ENCODE measurements around the gene AEBP2. TPM values are rescaled to one million over a fixed set of nuclear protein-coding genes. Genes with fewer than 3 reads are reported as not detected.

Gene AEBP2
- total and polyA plus RNA-seq, 2 donors (not counting 3 experiments of a cell fraction or from before 2014, with no cell fraction given) = 8.8 to 42.2 TPM

DNA sequence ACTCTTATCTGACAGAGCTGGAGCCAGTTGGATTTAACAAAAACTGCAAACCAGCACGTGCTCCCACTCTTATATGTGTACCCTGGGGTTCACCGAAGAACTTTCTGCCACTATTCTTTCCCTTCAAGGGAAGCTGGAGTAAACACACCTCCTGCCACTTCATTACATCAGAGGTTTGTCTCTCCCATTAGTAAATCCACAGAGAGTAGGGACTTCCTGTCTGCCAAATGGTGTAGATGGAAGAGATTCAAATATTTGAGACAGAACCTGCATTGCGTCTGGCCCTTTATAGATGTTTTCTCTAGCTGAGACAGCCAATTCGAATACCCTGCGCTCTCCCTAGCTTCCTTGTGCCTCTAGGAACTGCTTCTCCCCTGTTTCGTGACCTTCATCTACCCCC lies 29.1 kb upstream of the AEBP2 start:
- H4K20me1 ChIP-seq (replicated peaks; ENCODE audit: control insufficient read depth, extremely low read depth, insufficient read depth, low read length) = no peaks in the 10 kb centered on the region
- dilution Hi-C loops (cut with MboI; ENCODE audit: extremely low pct_ligation_motif_present, low sequenced_read_pairs) = no loop called here
- no peak overlapping the region for H2AFZ ChIP-seq (ENCODE audit: low read depth, low read length)
- no TSS peak for BruUV-seq (replicated peaks)
- H3K4me3 ChIP-seq (replicated peaks in 1 of 3; ENCODE audit: insufficient read depth in 1 of 3, low read depth in 1 of 3, low read length in 3 of 3) = no peak overlapping the region
- no peaks in the 10 kb centered on the region for H3K36me3 ChIP-seq (ENCODE audit: control insufficient read depth in 2 of 2, extremely low read depth in 1 of 2, insufficient read depth in 2 of 2, low read length in 2 of 2)
- intact Hi-C loops (cut with micrococcal nuclease) = no loop called here
- peaks cover 3 to 4% of the 10 kb centered on the region in 2 experiments for H3K27me3 ChIP-seq (ENCODE audit: control insufficient read depth in 2 of 2, insufficient read depth in 2 of 2, low read length in 2 of 2)
- CTCF ChIA-PET = interaction anchor here (1.3 kb wide), 1 partner anchor 11 kb away, joined by 5 read pairs; no protein-coding TSS in a partner anchor
- POLR2A ChIA-PET = no interaction called here
- no peaks in the 10 kb centered on the region for H3K9me1 ChIP-seq (replicated peaks; ENCODE audit: control insufficient read depth, extremely low read depth, insufficient read depth, low read length)
- H3K4me2 ChIP-seq (ENCODE audit: insufficient read depth, low read length) = no peak overlapping the region
- H3K27ac ChIP-seq (ENCODE audit: insufficient read depth, low read depth, low read length) = no peak overlapping the region
- no peaks in the 10 kb centered on the region for H3K79me2 ChIP-seq (ENCODE audit: control insufficient read depth, insufficient read depth, low read length)
- no peak overlapping the region for H3K9ac ChIP-seq (replicated peaks; ENCODE audit: extremely low read depth, insufficient read depth, low read length)
- no peak for FAIRE-seq
- no peak for DNase-seq (ENCODE audit: low read depth, low spot score)
- no peaks in the 10 kb centered on the region for H3K9me3 ChIP-seq (replicated peaks; ENCODE audit: control insufficient read depth, insufficient read depth, low read length)
- H3K4me1 ChIP-seq (ENCODE audit: control insufficient read depth, extremely low read depth, insufficient read depth, low read length) = no peaks in the 10 kb centered on the region
- TF ChIP-seq POLR2A (IDR thresholded peaks at IDR 0.05; ENCODE audit: low read depth, low read length) = no peak
- TF ChIP-seq POLR2AphosphoS5 (IDR thresholded peaks at IDR 0.05; ENCODE audit: insufficient read depth, low read depth, low read length) = no peak
- TF ChIP-seq GATA2 (IDR thresholded peaks at IDR 0.05; ENCODE audit: insufficient read depth, insufficient read length, low read depth, low read length) = no peak
- TF ChIP-seq EZH2 (IDR thresholded peaks at IDR 0.05; ENCODE audit: borderline replicate concordance, low read depth, low read length, severe bottlenecking) = no peak
- TF ChIP-seq, protein P1, sequence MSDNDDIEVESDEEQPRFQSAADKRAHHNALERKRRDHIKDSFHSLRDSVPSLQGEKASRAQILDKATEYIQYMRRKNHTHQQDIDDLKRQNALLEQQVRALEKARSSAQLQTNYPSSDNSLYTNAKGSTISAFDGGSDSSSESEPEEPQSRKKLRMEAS (IDR thresholded peaks at IDR 0.05; ENCODE audit: insufficient read depth, insufficient read length) = no peak
- TF ChIP-seq FOS (IDR thresholded peaks at IDR 0.05; ENCODE audit: borderline replicate concordance, insufficient read depth, low read length) = no peak
- TF ChIP-seq MYC (IDR thresholded peaks at IDR 0.05; ENCODE audit: low read depth, low read length) = no peak
- no peak for TF ChIP-seq JUN (IDR thresholded peaks at IDR 0.05; ENCODE audit: borderline replicate concordance, insufficient read depth, insufficient read length, low read depth)
- TF ChIP-seq, protein P2, sequence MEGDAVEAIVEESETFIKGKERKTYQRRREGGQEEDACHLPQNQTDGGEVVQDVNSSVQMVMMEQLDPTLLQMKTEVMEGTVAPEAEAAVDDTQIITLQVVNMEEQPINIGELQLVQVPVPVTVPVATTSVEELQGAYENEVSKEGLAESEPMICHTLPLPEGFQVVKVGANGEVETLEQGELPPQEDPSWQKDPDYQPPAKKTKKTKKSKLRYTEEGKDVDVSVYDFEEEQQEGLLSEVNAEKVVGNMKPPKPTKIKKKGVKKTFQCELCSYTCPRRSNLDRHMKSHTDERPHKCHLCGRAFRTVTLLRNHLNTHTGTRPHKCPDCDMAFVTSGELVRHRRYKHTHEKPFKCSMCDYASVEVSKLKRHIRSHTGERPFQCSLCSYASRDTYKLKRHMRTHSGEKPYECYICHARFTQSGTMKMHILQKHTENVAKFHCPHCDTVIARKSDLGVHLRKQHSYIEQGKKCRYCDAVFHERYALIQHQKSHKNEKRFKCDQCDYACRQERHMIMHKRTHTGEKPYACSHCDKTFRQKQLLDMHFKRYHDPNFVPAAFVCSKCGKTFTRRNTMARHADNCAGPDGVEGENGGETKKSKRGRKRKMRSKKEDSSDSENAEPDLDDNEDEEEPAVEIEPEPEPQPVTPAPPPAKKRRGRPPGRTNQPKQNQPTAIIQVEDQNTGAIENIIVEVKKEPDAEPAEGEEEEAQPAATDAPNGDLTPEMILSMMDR (IDR thresholded peaks at IDR 0.05; ENCODE audit: extremely low read depth in 1 of 2, insufficient read depth in 1 of 2, low read depth in 1 of 2, low read length in 2 of 2) = no peak

All from endothelial cell of umbilical vein (primary cell).